Measurements from ENCODE around the gene TRAPPC4. TPM values are rescaled to one million over a fixed set of nuclear protein-coding genes. Genes with fewer than 3 reads are reported as not detected.

TRAPPC4 gene
- total RNA-seq, 1 experiment from 2014 or later = 72.8 TPM

DNA sequence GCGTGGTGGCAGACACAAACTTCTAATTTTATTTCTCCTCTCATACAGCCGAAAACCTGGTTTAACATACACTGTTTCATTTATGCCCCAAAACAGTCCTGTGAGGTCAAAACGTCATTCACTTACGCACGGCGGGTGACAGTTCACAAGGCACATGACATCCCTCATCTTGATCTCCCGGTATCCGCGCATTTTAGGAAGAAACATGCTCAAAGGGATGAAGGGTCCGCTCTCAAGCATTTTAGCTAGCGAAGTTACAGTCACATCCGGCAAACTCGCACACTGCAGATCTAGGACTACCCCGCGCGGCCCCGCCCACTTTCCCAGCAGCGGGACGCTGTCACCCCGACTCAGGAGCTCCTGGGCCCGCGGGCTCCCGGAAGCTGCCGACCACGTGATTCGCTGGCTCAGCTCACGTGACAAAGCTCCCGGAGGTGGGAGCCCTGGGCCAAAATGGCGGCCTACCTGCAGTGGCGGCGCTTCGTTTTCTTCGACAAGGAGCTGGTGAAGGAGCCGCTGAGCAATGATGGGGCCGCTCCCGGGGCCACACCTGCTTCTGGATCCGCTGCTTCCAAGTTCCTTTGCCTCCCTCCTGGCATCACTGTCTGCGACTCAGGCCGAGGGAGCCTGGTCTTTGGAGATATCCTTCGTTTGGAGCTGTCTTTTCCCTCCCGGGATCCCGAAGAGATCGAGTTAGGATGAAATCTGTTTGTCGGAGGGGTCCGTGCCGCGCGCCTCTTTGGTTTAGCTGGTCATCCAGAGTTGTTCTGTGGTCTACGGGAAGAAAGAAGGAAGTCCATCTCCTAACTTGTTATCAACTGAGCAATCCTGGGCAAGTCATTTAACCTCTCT lies 49.0 kb downstream of the TRAPPC4 start, which contains the start of gene VPS11:
Gene VPS11, plus strand, starts transcription at position 448 of the 852 bp plus-strand sequence. Its CDS starts 6 bp downstream, at position 454.
- DNase-seq (ENCODE audit: low read depth) = peak; percentile 91

Other genes starting within 250 kb of the TRAPPC4 start
- 71.0 and 86.1 TPM in 2 replicates for gene DDX6, start 227.6 kb upstream of the TRAPPC4 start, total RNA-seq (2014; rRNA removed)
- not detected in 2 replicates for gene CXCR5, start 134.9 kb upstream of the TRAPPC4 start, total RNA-seq (2014; rRNA removed)
- 7.4 and 10.3 TPM in 2 replicates for gene BCL9L, start 92.8 kb upstream of the TRAPPC4 start, total RNA-seq (2014; rRNA removed)
- not detected in 2 replicates for gene UPK2, start 62.5 kb upstream of the TRAPPC4 start, total RNA-seq (2014; rRNA removed)
- not detected in 2 replicates for gene FOXR1, start 47.0 kb upstream of the TRAPPC4 start, total RNA-seq (2014; rRNA removed)
- 15.3 and 20.1 TPM in 2 replicates for gene CENATAC, start 20.6 kb upstream of the TRAPPC4 start, total RNA-seq (2014; rRNA removed)
- gene RPS25, start 423 bp upstream of the TRAPPC4 start, total RNA-seq (2014; rRNA removed) = 627 and 1,078 TPM in 2 replicates
- 16.4 and 21.5 TPM in 2 replicates for gene SLC37A4, start 12.1 kb downstream of the TRAPPC4 start, total RNA-seq (2014; rRNA removed)
- 96.4 and 124 TPM in 2 replicates for gene HYOU1, start 38.4 kb downstream of the TRAPPC4 start, total RNA-seq (2014; rRNA removed)
- gene VPS11, start 49.1 kb downstream of the TRAPPC4 start, total RNA-seq (2014; rRNA removed) = 22.3 and 25.1 TPM in 2 replicates
- gene HMBS, start 66.1 kb downstream of the TRAPPC4 start, total RNA-seq (2014; rRNA removed) = 10.4 and 13.4 TPM in 2 replicates
- 38.9 and 51.5 TPM in 2 replicates for gene DPAGT1, start 83.1 kb downstream of the TRAPPC4 start, total RNA-seq (2014; rRNA removed)
- 7.6 and 9.3 TPM in 2 replicates for gene C2CD2L, start 88.6 kb downstream of the TRAPPC4 start, total RNA-seq (2014; rRNA removed)
- 9.0 and 11.1 TPM in 2 replicates for gene HINFP, start 102.8 kb downstream of the TRAPPC4 start, total RNA-seq (2014; rRNA removed)
- 0.06 TPM in 2 replicates for gene ABCG4, start 130.3 kb downstream of the TRAPPC4 start, total RNA-seq (2014; rRNA removed)
- 8.7 and 9.4 TPM in 2 replicates for gene NLRX1, start 150.0 kb downstream of the TRAPPC4 start, total RNA-seq (2014; rRNA removed)
- not detected in 2 replicates for gene NHERF4, start 166.7 kb downstream of the TRAPPC4 start, total RNA-seq (2014; rRNA removed)
- gene CBL, start 187.6 kb downstream of the TRAPPC4 start, total RNA-seq (2014; rRNA removed) = 18.1 and 18.3 TPM in 2 replicates